IPS DF 4.7 (cell line): ENCODE results near the gene LRRC23.

Source experiments
- DNase-seq: peaks from one replicate; pipeline ENCODE4 v3.0.0-alpha.2; 2013; ENCODE audit warnings: low spot score; ENCODE audit errors: extremely low read depth

Gene LRRC23

DNA sequence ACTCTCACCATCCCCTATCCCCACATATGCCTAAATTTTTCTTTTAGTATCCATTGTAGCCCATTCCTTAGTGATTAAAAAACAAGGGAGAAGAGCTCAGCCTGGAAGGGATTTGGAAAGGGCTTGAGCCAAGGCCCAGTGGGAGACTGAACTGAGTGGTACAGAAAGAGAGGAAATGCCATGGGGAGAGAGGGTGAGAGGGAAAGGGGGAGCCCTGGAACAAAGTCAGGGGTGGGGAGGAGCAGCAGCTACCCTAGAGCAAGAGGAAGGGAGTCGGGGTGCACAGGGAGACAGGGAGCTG, 20.6 kb downstream of the LRRC23 start:
- DNase-seq = no peak

DNA sequence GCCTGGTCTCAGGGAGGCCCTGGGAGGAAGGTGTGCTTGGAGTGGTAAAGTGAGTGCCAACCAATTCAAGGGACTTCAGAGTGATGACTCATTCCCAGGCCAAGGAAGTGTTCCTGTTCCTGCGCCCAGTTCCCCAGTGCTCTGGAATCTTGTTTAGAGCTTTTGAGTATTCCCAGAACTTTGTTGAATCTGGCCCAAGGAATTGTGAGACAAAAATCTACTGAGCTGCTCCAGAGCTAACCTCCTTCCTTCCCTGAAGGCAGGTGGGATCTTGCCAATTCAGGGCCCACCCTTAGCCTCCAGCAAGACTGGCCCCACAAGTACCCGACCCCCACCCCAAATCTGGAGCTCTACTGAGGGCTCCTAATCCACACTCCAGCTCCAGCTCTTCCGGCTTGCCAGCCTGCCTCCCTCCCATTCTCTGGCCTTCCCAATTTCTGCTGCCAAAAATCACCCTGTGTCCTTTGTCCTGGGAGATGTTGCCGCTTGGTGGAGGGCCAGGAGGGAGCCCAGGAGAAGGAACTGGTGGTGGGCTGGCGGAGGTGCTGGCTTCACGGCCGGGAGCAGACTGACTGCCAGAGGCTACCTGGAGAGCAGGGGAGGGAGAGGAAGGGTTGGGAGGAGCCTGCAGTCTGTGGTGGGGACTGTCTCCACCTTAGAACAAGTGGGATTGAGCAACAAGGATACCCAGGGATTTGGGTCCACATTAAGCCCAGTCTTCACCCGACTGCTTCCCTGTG, 21.1 kb downstream of the LRRC23 start:
- no peak for DNase-seq

DNA sequence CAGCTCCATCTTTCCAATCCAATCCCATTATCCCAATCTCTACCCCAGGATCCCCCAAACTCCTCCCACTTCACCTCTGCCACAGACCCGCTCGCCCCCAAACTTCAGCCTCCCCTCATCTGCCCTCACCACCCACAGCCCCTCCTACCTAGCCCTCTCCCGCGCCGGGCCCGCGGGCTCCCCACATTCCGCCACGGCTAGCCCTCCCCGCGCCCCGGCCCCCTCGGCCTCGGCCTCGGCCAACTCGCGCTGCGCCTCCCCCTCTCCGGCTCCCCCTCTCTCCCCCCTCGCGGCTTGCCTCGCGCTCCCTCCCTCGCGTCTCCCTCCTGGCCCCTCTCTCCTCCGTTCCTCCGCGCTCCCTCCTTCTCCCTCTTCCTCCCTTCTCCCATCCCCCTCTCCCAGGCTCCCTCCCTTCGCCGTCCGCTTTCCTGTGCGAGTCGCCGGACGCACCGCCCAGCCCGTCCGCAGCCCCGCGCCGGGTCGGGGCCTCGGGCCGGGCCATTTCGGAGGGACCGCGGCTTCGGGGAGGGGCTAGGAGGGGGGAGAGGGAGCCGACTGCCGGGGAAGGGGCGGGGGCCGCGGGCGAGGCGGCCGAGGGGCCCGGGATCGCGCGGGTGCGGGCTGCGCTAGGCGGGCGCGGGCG, 22.9 kb downstream of the LRRC23 start, which contains the start of gene ATN1:
ATN1 (plus strand) TSS at position 581 of the 643 bp plus-strand sequence. CDS start 6,043 bp downstream, outside the sequence.
- no peak for DNase-seq

DNA sequence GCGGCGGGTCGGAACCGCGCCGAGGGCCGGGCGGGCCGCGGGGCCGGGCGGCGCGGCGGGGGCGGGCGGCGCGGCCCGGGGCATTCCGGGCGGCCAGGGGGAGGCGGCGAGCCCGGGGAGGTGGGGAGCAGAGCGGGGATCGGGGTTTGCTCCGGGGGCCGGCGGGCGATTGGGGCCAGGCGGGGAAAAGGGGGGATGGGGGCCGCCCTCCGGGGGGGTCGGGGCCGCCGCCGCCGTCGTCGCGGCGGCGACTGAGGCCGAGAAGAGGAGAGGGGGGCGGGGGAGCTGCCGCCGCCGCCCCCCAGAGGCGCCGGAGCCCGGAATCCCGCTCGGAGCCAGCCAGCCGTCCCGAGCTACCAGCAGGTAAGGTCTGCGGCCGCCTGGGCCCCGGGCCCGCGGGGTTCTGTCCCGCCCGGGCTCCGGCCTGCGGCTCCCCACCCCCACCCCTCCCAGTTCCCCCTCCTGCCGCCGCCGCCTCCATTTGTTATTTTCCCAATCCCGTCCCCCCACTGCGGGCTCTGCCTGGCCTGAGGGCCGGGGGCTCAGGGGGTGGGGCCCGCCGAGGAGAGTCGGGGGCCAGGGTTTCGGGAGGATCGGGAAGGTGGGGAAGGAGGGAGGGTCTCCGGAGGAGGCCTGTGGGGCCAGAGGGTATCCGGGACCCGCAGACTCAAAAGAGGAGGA, 23.5 kb downstream of the LRRC23 start:
- DNase-seq = no peak

DNA sequence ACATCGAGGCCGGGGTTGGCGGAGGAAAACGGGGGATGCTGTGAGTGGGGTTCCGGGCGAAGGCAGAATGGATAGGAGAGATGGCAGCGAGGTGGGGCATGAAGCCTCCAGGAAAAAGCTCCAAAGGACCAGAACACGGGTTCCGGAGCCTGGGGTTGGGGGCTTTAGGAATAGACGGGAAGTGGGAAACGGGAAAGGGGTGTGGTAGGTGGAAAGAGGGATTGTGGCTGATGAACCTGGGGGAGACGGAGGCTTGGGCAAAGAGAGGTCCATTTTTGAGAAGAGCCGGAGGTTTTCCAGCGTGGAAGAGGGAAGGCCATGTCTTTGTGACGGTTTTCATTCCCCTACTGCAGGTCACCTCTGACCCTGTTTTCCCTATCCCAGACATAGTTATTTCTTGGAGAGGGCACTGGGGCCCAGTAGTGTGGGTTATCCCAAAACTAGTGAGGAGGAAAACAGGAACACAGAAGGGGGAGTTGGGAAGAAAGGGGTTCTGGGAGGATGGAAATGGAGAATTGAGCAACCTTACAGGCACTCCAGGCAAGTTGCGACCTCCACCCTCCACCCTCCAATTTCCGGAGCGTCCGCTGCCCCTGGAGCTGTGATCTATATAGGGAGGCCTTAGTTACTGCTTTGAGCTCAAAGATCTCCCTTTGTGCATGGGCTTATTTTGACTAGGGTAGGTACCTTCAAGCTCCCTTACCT, 24.2 kb downstream of the LRRC23 start:
- DNase-seq = no peak

DNA sequence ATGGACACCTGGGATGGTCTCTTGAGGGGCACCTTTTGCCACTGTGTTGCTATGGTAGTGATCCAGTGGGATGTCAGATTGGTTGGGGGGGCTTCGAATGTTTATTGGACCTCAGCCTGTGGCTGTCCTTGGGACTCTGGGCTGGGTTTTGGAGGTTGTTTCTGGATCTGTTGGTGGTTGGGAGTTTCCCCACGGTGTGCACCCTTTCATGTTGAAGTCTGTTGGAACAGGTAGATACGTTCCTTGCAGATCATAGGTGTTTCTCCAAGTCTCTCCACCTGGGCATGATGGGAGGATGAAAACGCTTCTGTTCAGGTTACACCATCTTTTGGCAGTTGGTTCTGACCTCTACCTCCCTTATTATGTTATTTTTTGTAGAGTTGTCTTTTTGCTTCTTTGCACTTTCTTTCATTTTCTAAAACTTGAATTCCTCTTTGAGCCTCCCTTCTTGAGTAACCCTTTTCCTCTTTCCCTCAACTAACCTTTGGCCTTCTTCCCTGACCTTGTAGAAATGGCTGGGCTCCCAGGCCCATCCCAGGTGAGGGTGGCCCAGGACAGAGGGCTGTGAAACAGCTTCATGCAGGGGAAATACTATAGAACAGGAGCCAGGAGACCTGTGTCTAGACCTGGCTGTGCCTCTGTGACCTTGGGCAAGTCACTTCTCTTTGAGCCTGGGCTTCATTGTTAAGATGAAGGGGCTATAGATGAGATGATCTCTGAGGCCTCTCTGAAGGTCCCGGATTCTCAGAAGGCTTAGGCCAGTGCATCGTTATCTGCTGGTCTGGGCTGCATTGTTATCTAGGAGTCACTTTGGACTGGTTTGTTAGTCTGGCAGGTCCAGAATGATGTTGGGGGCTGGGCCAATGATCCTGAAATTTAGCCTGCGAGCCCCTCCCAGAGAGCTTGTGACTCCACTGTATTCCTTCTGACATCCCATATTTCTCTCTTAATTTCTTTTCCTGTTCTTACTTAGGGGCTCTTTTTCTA, 25.1 kb downstream of the LRRC23 start:
- DNase-seq = no peak

DNA sequence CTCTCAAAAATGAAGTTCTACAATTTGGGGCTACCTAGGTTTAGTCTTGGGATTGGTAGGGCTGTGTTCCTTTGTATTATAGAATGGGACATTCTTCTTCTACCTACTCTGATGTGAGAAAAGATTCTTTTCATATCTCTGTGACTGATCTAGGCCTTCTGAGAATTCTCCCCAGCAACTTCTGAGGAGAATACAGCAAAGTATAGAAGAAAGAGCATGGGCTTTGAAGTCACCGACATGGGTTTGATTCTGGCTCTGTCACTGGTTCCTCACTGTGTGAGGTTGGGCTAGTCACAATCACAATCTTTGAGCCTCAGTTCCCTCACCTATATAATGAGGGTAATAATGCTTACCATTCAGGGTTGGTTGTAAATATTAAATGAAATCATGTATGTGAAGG, 28.1 kb downstream of the LRRC23 start:
- no peak for DNase-seq

DNA sequence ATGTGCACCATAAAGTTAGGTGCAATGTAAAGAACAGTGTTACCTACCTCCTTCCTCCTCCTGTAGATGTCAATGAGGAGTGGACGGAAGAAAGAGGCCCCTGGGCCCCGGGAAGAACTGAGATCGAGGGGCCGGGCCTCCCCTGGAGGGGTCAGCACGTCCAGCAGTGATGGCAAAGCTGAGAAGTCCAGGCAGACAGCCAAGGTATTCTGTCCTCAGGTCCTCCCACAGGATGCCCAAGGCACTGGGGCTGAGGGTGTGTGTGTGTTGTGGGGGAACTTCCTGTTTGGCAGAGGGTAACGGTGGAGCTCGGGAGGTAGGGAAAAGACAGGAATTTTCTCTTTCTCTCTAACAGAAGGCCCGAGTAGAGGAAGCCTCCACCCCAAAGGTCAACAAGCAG, 29.5 kb downstream of the LRRC23 start:
- no peak for DNase-seq

DNA sequence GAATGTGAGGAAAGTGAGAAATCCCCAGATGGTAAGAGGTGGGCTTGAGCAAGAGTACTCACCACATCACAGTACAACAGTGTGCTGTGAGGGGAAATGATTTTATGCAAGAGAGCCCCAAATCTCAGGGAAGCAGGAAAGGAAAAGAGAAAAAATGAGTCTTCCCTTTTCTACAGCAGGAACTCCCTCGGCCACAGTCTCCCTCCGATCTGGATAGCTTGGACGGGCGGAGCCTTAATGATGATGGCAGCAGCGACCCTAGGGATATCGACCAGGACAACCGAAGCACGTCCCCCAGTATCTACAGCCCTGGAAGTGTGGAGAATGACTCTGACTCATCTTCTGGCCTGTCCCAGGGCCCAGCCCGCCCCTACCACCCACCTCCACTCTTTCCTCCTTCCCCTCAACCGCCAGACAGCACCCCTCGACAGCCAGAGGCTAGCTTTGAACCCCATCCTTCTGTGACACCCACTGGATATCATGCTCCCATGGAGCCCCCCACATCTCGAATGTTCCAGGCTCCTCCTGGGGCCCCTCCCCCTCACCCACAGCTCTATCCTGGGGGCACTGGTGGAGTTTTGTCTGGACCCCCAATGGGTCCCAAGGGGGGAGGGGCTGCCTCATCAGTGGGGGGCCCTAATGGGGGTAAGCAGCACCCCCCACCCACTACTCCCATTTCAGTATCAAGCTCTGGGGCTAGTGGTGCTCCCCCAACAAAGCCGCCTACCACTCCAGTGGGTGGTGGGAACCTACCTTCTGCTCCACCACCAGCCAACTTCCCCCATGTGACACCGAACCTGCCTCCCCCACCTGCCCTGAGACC, 31.0 kb downstream of the LRRC23 start:
- no peak for DNase-seq

DNA sequence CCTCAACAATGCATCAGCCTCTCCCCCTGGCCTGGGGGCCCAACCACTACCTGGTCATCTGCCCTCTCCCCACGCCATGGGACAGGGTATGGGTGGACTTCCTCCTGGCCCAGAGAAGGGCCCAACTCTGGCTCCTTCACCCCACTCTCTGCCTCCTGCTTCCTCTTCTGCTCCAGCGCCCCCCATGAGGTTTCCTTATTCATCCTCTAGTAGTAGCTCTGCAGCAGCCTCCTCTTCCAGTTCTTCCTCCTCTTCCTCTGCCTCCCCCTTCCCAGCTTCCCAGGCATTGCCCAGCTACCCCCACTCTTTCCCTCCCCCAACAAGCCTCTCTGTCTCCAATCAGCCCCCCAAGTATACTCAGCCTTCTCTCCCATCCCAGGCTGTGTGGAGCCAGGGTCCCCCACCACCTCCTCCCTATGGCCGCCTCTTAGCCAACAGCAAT, 31.6 kb downstream of the LRRC23 start:
- DNase-seq = no peak

DNA sequence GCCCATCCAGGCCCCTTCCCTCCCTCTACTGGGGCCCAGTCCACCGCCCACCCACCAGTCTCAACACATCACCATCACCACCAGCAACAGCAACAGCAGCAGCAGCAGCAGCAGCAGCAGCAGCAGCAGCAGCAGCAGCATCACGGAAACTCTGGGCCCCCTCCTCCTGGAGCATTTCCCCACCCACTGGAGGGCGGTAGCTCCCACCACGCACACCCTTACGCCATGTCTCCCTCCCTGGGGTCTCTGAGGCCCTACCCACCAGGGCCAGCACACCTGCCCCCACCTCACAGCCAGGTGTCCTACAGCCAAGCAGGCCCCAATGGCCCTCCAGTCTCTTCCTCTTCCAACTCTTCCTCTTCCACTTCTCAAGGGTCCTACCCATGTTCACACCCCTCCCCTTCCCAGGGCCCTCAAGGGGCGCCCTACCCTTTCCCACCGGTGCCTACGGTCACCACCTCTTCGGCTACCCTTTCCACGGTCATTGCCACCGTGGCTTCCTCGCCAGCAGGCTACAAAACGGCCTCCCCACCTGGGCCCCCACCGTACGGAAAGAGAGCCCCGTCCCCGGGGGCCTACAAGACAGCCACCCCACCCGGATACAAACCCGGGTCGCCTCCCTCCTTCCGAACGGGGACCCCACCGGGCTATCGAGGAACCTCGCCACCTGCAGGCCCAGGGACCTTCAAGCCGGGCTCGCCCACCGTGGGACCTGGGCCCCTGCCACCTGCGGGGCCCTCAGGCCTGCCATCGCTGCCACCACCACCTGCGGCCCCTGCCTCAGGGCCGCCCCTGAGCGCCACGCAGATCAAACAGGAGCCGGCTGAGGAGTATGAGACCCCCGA, 32.2 kb downstream of the LRRC23 start:
- DNase-seq = no peak

DNA sequence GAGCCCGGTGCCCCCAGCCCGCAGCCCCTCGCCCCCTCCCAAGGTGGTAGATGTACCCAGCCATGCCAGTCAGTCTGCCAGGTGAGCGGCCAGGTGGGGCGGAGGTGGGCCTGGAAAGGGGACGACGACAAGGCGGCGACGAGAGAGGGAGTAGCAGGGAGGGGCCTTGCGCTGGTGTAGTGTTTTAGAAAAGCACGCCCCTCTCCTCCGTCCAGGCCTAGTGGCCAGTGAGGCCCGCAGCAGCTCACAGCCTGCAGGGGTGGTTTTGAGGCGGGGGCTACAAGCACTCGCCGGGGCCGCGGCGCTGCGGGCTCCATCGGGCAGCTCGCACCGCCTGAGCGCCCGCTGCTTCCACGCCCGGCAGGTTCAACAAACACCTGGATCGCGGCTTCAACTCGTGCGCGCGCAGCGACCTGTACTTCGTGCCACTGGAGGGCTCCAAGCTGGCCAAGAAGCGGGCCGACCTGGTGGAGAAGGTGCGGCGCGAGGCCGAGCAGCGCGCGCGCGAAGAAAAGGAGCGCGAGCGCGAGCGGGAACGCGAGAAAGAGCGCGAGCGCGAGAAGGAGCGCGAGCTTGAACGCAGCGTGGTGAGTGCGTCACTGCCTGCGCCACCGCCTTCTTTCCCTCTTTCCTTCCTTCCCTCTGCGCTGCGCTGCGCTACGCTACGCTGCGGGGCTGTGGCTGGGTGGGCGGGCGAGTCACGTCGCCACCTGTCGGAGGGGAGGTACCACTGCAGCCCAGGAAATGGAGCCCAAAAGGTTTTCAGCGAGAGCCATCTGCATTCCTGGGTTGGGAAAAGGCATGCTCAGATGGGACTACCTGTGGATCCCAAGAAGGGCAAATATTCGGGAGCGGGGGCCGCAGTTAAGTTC, 33.1 kb downstream of the LRRC23 start:
- no peak for DNase-seq

DNA sequence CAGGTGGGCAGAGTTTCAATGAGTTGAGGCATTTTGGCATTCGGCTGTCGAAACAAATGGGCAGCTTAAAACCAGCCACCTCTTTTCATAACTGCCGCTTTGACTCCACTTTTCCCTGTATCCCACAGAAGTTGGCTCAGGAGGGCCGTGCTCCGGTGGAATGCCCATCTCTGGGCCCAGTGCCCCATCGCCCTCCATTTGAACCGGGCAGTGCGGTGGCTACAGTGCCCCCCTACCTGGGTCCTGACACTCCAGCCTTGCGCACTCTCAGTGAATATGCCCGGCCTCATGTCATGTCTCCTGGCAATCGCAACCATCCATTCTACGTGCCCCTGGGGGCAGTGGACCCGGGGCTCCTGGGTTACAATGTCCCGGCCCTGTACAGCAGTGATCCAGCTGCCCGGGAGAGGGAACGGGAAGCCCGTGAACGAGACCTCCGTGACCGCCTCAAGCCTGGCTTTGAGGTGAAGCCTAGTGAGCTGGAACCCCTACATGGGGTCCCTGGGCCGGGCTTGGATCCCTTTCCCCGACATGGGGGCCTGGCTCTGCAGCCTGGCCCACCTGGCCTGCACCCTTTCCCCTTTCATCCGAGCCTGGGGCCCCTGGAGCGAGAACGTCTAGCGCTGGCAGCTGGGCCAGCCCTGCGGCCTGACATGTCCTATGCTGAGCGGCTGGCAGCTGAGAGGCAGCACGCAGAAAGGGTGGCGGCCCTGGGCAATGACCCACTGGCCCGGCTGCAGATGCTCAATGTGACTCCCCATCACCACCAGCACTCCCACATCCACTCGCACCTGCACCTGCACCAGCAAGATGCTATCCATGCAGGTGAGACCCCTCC, 34.0 kb downstream of the LRRC23 start:
- no peak for DNase-seq

DNA sequence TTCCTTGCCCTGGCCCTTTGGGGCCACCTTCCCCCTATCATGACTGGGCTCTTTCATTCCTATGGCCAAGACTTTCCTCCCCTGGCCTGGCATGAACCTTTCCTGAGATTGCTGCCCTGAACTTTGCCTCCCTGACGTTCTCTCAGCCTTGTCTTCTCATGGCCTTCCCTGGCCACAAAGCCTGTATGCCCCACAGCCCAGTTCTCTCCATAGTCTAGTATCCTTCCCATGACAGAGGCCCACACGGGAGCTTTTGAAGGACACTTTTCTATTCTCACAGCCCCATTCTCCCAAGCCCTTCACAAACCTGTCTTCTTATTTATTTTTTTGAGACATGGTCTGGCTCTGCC, 34.5 kb downstream of the LRRC23 start:
- no peak for DNase-seq

DNA sequence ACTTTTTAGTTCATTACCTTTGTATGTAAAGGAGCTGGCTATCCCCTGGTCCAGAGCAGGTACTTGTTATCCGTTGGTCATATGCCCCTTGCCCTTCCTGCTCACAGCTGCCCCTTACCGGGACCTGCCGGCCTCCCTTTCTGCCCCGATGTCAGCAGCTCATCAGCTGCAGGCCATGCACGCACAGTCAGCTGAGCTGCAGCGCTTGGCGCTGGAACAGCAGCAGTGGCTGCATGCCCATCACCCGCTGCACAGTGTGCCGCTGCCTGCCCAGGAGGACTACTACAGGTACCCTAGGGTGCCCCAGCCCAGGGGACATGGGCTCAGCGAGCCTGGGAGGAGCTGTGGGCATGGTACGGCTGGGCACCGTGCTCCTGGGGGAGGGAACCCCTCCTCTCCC, 36.6 kb downstream of the LRRC23 start:
- DNase-seq = no peak

DNA sequence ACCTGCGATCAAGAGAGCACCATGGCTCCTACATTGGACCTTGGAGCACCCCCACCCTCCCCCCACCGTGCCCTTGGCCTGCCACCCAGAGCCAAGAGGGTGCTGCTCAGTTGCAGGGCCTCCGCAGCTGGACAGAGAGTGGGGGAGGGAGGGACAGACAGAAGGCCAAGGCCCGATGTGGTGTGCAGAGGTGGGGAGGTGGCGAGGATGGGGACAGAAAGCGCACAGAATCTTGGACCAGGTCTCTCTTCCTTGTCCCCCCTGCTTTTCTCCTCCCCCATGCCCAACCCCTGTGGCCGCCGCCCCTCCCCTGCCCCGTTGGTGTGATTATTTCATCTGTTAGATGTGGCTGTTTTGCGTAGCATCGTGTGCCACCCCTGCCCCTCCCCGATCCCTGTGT, 37.2 kb downstream of the LRRC23 start:
- DNase-seq = no peak

DNA sequence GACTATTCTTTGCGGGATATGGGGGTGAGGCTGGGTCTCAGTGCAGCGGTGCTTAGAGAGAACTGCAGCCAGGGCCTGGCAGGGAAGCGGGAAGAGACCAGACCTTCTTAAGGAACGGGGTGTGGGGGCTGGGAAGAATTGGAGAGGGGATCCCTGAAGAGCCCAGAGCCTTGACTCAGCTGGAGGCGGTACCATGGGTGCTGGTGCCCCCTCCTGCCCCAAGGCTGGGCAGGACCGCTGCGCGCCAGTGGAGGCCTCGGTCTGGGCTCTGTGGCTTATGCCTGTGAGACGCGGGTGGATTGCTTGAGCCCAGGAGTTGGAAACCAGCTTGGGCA, 37.7 kb downstream of the LRRC23 start:
- no peak for DNase-seq

DNA sequence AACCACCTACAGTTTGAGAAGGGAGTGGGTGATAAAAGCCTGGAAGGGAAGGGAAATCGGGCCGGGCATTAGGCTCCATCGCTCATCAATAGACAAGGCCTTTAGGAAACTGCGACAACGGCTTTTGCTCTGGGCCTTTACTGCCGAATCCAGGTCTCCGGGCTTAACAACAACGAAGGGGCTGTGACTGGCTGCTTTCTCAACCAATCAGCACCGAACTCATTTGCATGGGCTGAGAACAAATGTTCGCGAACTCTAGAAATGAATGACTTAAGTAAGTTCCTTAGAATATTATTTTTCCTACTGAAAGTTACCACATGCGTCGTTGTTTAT, 38.7 kb downstream of the LRRC23 start:
- no peak for DNase-seq
